GM19463 (cell line): ENCODE data around the gene PLPP7.
"Not testable (repeated sequence)": the region's sequence is repeated elsewhere in the genome, so short reads cannot be mapped to it uniquely, and the experiment has no call there.

Source experiments
- ATAC-seq: cut with Tn5 transposase; IDR thresholded peaks from one replicate; pipeline ENCODE4 v1.9.1; 2021; ENCODE audit warnings: mild to moderate bottlenecking, moderate library complexity; ENCODE audit not compliant: unreplicated experiment

Gene PLPP7

GRCh38 chr9:131266266-131267229 lies 23.0 kb upstream of the PLPP7 start:
- no peak for ATAC-seq

- no peak for ATAC-seq
These were observed 19.1 kb upstream of the PLPP7 start for GRCh38 chr9:131270171-131271015.

GRCh38 chr9:131271016-131271273 lies 18.6 kb upstream of the PLPP7 start:
- not testable (repeated sequence) for ATAC-seq

- no peak for ATAC-seq
These were observed 18.0 kb upstream of the PLPP7 start for GRCh38 chr9:131271506-131271931.

- ATAC-seq, result no peak
These were observed 17.3 kb upstream of the PLPP7 start for GRCh38 chr9:131272212-131272611.

- ATAC-seq, result no peak
These were observed 16.2 kb upstream of the PLPP7 start for GRCh38 chr9:131273146-131273855.

GRCh38 chr9:131273856-131274673 lies 15.5 kb upstream of the PLPP7 start:
- ATAC-seq, result no peak

- no peak for ATAC-seq
These were observed 14.7 kb upstream of the PLPP7 start for GRCh38 chr9:131274674-131275331.

GRCh38 chr9:131275332-131276093 lies 14.0 kb upstream of the PLPP7 start:
- peak; percentile 28 for ATAC-seq

GRCh38 chr9:131276094-131276888 lies 13.2 kb upstream of the PLPP7 start, which contains the start of gene FAM78A:
Gene FAM78A (minus strand): TSS chr9:131276510. CDS start chr9:131276179, 331 bp downstream.
- no peak for ATAC-seq

GRCh38 chr9:131276891-131277286 lies 12.6 kb upstream of the PLPP7 start:
- ATAC-seq, result no peak

GRCh38 chr9:131277287-131277909 lies 12.1 kb upstream of the PLPP7 start:
- ATAC-seq, result peak; percentile 8

- ATAC-seq, result peak; percentile 23
These were observed 11.4 kb upstream of the PLPP7 start for GRCh38 chr9:131277910-131278701.

- ATAC-seq, result no peak
These were observed 10.8 kb upstream of the PLPP7 start for GRCh38 chr9:131278702-131279111.

GRCh38 chr9:131279196-131279862 lies 10.2 kb upstream of the PLPP7 start:
- no peak for ATAC-seq

- ATAC-seq, result no peak
These were observed 9.5 kb upstream of the PLPP7 start for GRCh38 chr9:131279863-131280570.
